GM21390 (cell line): Measurements from ENCODE around the gene OR2W1.

Experiments
- ATAC-seq: cut with Tn5 transposase; IDR thresholded peaks from one replicate; pipeline ENCODE4 v1.9.1; 2021; ENCODE audit not compliant: unreplicated experiment

The OR2W1 gene

DNA sequence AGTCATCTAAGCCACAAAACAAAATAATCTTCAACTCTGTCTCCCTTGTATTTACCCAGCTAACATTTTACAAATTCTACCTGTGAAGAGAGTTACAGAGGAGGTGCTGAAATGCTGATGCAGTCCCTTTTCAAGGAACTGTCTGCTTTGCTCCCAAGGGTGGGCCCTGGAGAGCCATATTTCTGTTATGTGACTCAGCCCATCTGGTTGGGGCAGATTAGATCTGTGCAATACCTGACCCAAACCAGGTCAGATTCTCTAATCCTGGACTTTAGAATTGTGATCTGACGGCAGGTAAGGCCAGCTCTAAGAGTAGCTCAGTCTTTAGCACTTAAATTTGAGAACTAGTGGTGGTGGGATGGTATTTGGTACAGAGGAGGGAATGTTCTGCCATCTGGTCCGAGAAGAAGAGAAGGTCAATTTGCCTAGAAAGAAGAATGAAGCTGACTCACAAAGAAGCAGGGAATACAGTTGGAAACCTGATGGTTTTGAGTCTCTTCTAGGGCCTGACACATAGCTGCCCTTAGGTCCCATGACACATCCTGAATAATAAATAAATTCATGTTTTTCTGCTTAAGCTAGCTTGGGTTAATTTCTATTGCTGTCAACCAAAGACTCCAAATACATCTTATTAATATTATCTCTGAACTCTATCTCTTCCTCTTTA, 48.0 kb downstream of the OR2W1 start:
- no peak for ATAC-seq

DNA sequence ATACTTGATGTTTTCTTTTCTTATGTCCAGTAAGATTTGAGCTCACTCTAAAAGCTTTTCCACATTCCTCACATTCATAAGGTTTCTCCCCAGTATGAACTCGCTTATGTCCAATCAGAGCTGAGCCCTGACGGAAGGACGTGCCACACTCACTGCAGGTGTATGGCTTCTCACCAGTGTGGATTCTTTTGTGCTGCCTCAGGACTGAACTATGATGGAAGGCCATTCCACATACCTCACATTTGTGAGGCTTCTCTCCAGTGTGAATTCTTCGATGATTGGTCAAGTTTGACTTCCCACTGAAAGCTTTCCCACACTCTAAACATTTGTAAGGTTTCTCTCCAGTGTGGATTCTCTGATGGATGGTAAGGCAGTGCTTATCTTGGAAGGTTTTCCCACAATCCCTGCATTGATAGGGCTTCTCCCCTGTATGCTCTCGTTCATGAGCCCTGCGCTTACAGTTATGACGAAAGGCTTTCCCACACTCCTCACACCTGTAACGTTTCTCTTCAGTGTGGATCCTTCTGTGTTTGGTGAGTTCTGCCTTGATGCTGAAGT, 49.8 kb downstream of the OR2W1 start:
- no peak for ATAC-seq
